SK-N-SH (cell line): ENCODE measurements around the gene GNS. TPM values are rescaled to one million over a fixed set of nuclear protein-coding genes. Genes with fewer than 3 reads are reported as not detected.

Experiments used
- CTCF ChIA-PET: fragments of 300-600, 350-600 bp; formaldehyde crosslinking; extraction: SDS; loops from one replicate; lab custom pipeline; 2021; lab: Yijun Ruan, JAX
- POLR2A ChIA-PET: fragments of 350-600 bp; sonication (Branson Sonifier 250); formaldehyde crosslinking; extraction: SDS; loops from one replicate; lab custom pipeline; 2020; ENCODE audit warnings: antibody characterized with exemption, inconsistent platforms; lab: Yijun Ruan, JAX
- DNase-seq: peaks from one replicate; pipeline ENCODE4 v3.0.0; 2012
- H2AFZ ChIP-seq: fragments of 200-600 bp; sonication (generic); 2 replicates; pipeline ENCODE4 v1.8.1; 2016; ENCODE audit warnings: antibody characterized with exemption, mild to moderate bottlenecking, low read depth
- H3F3A ChIP-seq: fragments of 200-600 bp; sonication (generic); replicated peaks from 2 replicates; pipeline ENCODE3; 2016; ENCODE audit warnings: antibody characterized with exemption, mild to moderate bottlenecking; ENCODE audit not compliant: insufficient read depth
- H3K27ac ChIP-seq, 2 experiments: fragments of 200-500 bp in 1 of 2; fragments of 200-600 bp in 1 of 2; sonication (Bioruptor generic) in 1 of 2; sonication (generic), shearing (Covaris generic) in 1 of 2; 2 replicates each; pipeline versions ENCODE4 v1.5.1 to v1.6.1; 2014 to 2016; ENCODE audit warnings: low read depth in 2 of 2, inconsistent platforms in 1 of 2, low read length in 1 of 2, mild to moderate bottlenecking in 1 of 2, mixed read lengths in 1 of 2
- H3K27me3 ChIP-seq: fragments of 200-600 bp; sonication (generic), shearing (Covaris generic); 2 replicates; pipeline ENCODE4 v1.6.1; 2016; ENCODE audit warnings: mixed run types; ENCODE audit not compliant: insufficient read depth
- H3K36me3 ChIP-seq, 2 experiments: fragments of 200-500 bp in 1 of 2; fragments of 200-600 bp in 1 of 2; sonication (Bioruptor generic) in 1 of 2; sonication (generic) in 1 of 2; replicated peaks in 1 of 2; 2 replicates each; pipeline versions ENCODE3 to v1.5.1; 2014 to 2016; ENCODE audit warnings: low read length in 1 of 2, mild to moderate bottlenecking in 1 of 2; ENCODE audit not compliant: insufficient read depth in 2 of 2, control insufficient read depth in 1 of 2
- H3K4me1 ChIP-seq, 2 experiments: fragments of 200-500 bp in 1 of 2; fragments of 200-600 bp in 1 of 2; sonication (Bioruptor generic) in 1 of 2; sonication (generic), shearing (Covaris generic) in 1 of 2; 2 replicates each; pipeline versions ENCODE4 v1.5.1 to v1.6.1; 2014 to 2016; ENCODE audit warnings: low read depth in 1 of 2, low read length in 1 of 2, mixed run types in 1 of 2; ENCODE audit not compliant: insufficient read depth in 2 of 2, control insufficient read depth in 1 of 2
- H3K4me2 ChIP-seq: fragments of 200-600 bp; sonication (generic), shearing (Covaris generic); 2 replicates; pipeline ENCODE4 v1.6.1; 2017; ENCODE audit warnings: mixed run types
- H3K4me3 ChIP-seq, 2 experiments: fragments of 200-500 bp in 1 of 2; fragments of 200-600 bp in 1 of 2; sonication (Bioruptor generic) in 1 of 2; sonication (generic), shearing (Covaris generic) in 1 of 2; 2 replicates each; pipeline versions ENCODE4 v1.5.1 to v1.8.1; 2014 to 2016; ENCODE audit warnings: low read depth in 2 of 2, inconsistent platforms in 1 of 2, low read length in 1 of 2, mild to moderate bottlenecking in 1 of 2, mixed read lengths in 1 of 2, moderate library complexity in 1 of 2
- H3K79me2 ChIP-seq: fragments of 200-600 bp; sonication (generic); 2 replicates; pipeline ENCODE4 v1.8.1; 2017; ENCODE audit warnings: mild to moderate bottlenecking; ENCODE audit not compliant: insufficient read depth
- H3K9ac ChIP-seq: fragments of 200-600 bp; sonication (generic); 2 replicates; pipeline ENCODE4 v1.6.1; 2017; ENCODE audit warnings: mixed run types
- H3K9me2 ChIP-seq: fragments of 200-600 bp; sonication (generic); 2 replicates; pipeline ENCODE4 v1.6.1; 2017; ENCODE audit warnings: mixed run types
- H3K9me3 ChIP-seq: fragments of 200-600 bp; sonication (generic); 2 replicates; pipeline ENCODE4 v1.6.1; 2017; ENCODE audit warnings: mixed run types, mild to moderate bottlenecking, moderate library complexity
- H4K20me1 ChIP-seq: fragments of 200-600 bp; sonication (generic); 2 replicates; pipeline ENCODE4 v1.6.1; 2017; ENCODE audit warnings: mild to moderate bottlenecking, mixed run types; ENCODE audit not compliant: insufficient read depth
- ELF1 ChIP-seq: IDR thresholded peaks from 2 replicates; pipeline ENCODE4 v1.4.0; 2012
- FOSL2 ChIP-seq: IDR thresholded peaks from 2 replicates; pipeline ENCODE4 v1.4.0; 2012; ENCODE audit warnings: low read depth, mild to moderate bottlenecking, moderate library complexity, borderline replicate concordance
- GABPA ChIP-seq: IDR thresholded peaks from 2 replicates; pipeline ENCODE4 v1.4.0; 2012; ENCODE audit warnings: low read depth, mild to moderate bottlenecking
- JUND ChIP-seq: IDR thresholded peaks from 2 replicates; pipeline ENCODE4 v1.4.0; 2012
- MEF2A ChIP-seq: IDR thresholded peaks from 2 replicates; pipeline ENCODE4 v1.4.0; 2012; ENCODE audit warnings: low read depth, borderline replicate concordance
- MXI1 ChIP-seq: IDR thresholded peaks from 2 replicates; pipeline ENCODE4 v1.6.1; 2012; ENCODE audit warnings: mild to moderate bottlenecking, low read depth, low read length, improper control_type of control experiment
- NFIC ChIP-seq: IDR thresholded peaks from 2 replicates; pipeline ENCODE4 v1.4.0; 2012; ENCODE audit warnings: borderline replicate concordance
- POLR2AphosphoS5 ChIP-seq: IDR thresholded peaks from 2 replicates; pipeline ENCODE4 v1.6.1; 2012; ENCODE audit warnings: low read depth, low read length
- RCOR1 ChIP-seq: fragments of 150-350 bp; IDR thresholded peaks from 2 replicates; pipeline ENCODE4 v1.6.1; 2017; ENCODE audit warnings: antibody characterized with exemption, low read length
- RFX5 ChIP-seq: IDR thresholded peaks from 2 replicates; pipeline ENCODE4 v1.6.1; 2012; ENCODE audit warnings: mild to moderate bottlenecking, improper control_type of control experiment, low read length
- RXRA ChIP-seq: IDR thresholded peaks from 2 replicates; pipeline ENCODE4 v1.4.0; 2012; ENCODE audit warnings: low read depth, mild to moderate bottlenecking, borderline replicate concordance
- SIN3A ChIP-seq: IDR thresholded peaks from 2 replicates; pipeline ENCODE4 v1.6.1; 2012; ENCODE audit warnings: low read depth, mild to moderate bottlenecking, low read length, moderate library complexity, borderline replicate concordance
- TCF12 ChIP-seq: IDR thresholded peaks from 2 replicates; pipeline ENCODE4 v1.4.0; 2012
- TEAD4 ChIP-seq: IDR thresholded peaks from 2 replicates; pipeline ENCODE4 v1.4.0; 2012; ENCODE audit warnings: mild to moderate bottlenecking, borderline replicate concordance; ENCODE audit not compliant: insufficient read depth
- WGBS: methylation state at CpG from one replicate; pipeline ENCODE4 v1.1.6; 2017; ENCODE audit warnings: low lambda C conversion rate; 5-methylcytosine and 5-hydroxymethylcytosine counted together
- polyA plus RNA-seq, 3 experiments: library from polyadenylated mRNA; depleted of rRNA; stranded (reverse); fragments of >200 nt; gene quantifications; 2 replicates each; pipeline ENCODE4 v1.2.3, GENCODE V29; 2012
- TF ChIP-seq, protein P1 (sequence below): fragments of 150-350 bp; IDR thresholded peaks from 2 replicates; pipeline ENCODE4 v1.6.1; 2017; ENCODE audit warnings: antibody characterized with exemption, low read length, low read depth, borderline replicate concordance
- TF ChIP-seq, protein P2 (sequence below): IDR thresholded peaks from 2 replicates; pipeline ENCODE4; 2012
- TF ChIP-seq, protein P3 (sequence below): fragments of 200-600 bp; sonication (generic); IDR thresholded peaks from 2 replicates; pipeline ENCODE4 v1.6.1; 2017; ENCODE audit warnings: antibody characterized with exemption, mild to moderate bottlenecking, moderate library complexity

The GNS gene
- polyA plus RNA-seq, 1 of the 3 experiments (the other 2 are of a cell fraction), result 74.8 TPM

DNA sequence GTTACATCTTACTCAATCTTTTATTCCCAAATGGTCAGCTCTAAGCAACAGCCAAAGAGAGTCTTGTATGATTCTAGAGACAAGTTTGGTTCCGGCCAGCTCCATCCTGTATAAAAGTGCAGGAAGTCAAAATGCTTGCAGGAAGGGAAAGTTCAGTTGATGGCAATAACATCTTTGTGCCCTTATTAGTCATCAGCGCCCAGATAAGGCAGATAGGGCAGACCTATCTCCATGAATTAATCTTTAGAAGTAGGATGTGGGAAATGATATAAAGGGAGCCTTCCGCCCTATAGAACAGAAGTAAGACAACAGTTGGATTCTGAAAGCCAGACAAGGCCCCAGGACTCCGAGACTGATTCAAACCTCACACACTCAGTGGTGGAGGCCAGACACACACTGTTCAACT is 6.4 kb downstream of the GNS start:
- Histone ChIP-seq H3K4me1 (peaks cover 2 to 5% of the 10 kb centered on the region in 2 experiments; a peak in 2 of 4 replicates), H3K9ac (peak overlapping the region; percentile 1; the same call in 1 of the 2 replicates), H2AFZ (peak overlapping the region; percentile 47), H3K27ac (peak overlapping the region in 1 of 2 experiments; percentile 72; a peak in 2 of 4 replicates), H3K9me2 (no peaks in the 10 kb centered on the region), H3K36me3 (peaks cover 8 to 29% of the 10 kb centered on the region in 2 experiments), H3K27me3 (no peaks in the 10 kb centered on the region), H3K4me2 (peak overlapping the region; percentile 54), H3K9me3 (no peaks in the 10 kb centered on the region), H3F3A (peaks cover 29% of the 10 kb centered on the region), H4K20me1 (no peaks in the 10 kb centered on the region), H3K79me2 (peaks cover 40% of the 10 kb centered on the region), H3K4me3 (no peak overlapping the region)
- CTCF ChIA-PET, result interaction anchor here (1.0 kb wide), 1 partner anchor 13 kb away, joined by 3 read pairs; no protein-coding TSS in a partner anchor
- no peak for TF ChIP-seq ELF1
- peak; percentile 44; the same call in 1 of the 2 replicates for TF ChIP-seq FOSL2
- TF ChIP-seq MEF2A, result no peak
- TF ChIP-seq RCOR1, result no peak
- TF ChIP-seq SIN3A, result no peak
- TF ChIP-seq, protein P1, sequence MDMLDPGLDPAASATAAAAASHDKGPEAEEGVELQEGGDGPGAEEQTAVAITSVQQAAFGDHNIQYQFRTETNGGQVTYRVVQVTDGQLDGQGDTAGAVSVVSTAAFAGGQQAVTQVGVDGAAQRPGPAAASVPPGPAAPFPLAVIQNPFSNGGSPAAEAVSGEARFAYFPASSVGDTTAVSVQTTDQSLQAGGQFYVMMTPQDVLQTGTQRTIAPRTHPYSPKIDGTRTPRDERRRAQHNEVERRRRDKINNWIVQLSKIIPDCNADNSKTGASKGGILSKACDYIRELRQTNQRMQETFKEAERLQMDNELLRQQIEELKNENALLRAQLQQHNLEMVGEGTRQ, result no peak
- peak; percentile 58; the same call in 1 of the 2 replicates for TF ChIP-seq TCF12
- no peak for TF ChIP-seq GABPA
- no peak for TF ChIP-seq POLR2AphosphoS5
- TF ChIP-seq RXRA, result no peak
- TF ChIP-seq NFIC, result no peak
- TF ChIP-seq, protein P2, sequence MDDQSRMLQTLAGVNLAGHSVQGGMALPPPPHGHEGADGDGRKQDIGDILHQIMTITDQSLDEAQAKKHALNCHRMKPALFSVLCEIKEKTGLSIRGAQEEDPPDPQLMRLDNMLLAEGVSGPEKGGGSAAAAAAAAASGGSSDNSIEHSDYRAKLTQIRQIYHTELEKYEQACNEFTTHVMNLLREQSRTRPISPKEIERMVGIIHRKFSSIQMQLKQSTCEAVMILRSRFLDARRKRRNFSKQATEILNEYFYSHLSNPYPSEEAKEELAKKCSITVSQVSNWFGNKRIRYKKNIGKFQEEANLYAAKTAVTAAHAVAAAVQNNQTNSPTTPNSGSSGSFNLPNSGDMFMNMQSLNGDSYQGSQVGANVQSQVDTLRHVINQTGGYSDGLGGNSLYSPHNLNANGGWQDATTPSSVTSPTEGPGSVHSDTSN, result peak; percentile 47; the same call in 1 of the 2 replicates
- no peak for TF ChIP-seq TEAD4
- TF ChIP-seq, protein P3, sequence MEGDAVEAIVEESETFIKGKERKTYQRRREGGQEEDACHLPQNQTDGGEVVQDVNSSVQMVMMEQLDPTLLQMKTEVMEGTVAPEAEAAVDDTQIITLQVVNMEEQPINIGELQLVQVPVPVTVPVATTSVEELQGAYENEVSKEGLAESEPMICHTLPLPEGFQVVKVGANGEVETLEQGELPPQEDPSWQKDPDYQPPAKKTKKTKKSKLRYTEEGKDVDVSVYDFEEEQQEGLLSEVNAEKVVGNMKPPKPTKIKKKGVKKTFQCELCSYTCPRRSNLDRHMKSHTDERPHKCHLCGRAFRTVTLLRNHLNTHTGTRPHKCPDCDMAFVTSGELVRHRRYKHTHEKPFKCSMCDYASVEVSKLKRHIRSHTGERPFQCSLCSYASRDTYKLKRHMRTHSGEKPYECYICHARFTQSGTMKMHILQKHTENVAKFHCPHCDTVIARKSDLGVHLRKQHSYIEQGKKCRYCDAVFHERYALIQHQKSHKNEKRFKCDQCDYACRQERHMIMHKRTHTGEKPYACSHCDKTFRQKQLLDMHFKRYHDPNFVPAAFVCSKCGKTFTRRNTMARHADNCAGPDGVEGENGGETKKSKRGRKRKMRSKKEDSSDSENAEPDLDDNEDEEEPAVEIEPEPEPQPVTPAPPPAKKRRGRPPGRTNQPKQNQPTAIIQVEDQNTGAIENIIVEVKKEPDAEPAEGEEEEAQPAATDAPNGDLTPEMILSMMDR, result no peak
- no peak for TF ChIP-seq RFX5
- TF ChIP-seq MXI1, result no peak
- peak; percentile 50; the same call in 1 of the 2 replicates for TF ChIP-seq JUND
- DNase-seq, result no peak
- POLR2A ChIA-PET, result no interaction called here
- WGBS, result 34% methylated on average over 4 of the region's 4 CpGs
